ENCODE measurements around the gene FRMD8. TPM values are rescaled to one million over a fixed set of nuclear protein-coding genes. Genes with fewer than 3 reads are reported as not detected.

The FRMD8 gene
- total and polyA plus RNA-seq, 9 of the 15 experiments (the other 6 are each of a cell fraction or from before 2014, with no cell fraction given) = 4.5 to 54.5 (median 15.8) TPM

GRCh38 chr11:65362966-65363365 lies 23.5 kb upstream of the FRMD8 start (continued):
- no peak for TF ChIP-seq DEAF1 (CRISPR knock-in tag; IDR thresholded peaks at IDR 0.05)
- TF ChIP-seq KLF13 (tag; IDR thresholded peaks at IDR 0.05; ENCODE audit: borderline replicate concordance, low read depth) = no peak
- no peak for TF ChIP-seq ZFP1 (CRISPR knock-in tag; IDR thresholded peaks at IDR 0.05)
- no peak for TF ChIP-seq JUN (IDR thresholded peaks at IDR 0.05; ENCODE audit: borderline replicate concordance, low read depth, low read length)
- TF ChIP-seq JUN (CRISPR knock-in tag; IDR thresholded peaks at IDR 0.05; ENCODE audit: borderline replicate concordance) = no peak
- TF ChIP-seq NRF1 (conservative IDR thresholded peaks at IDR 0.05 in 1 of 2, IDR thresholded peaks at IDR 0.05 in 1 of 2) = 0 out of 4 replicates have a peak, but pooled peaks of 1 of the 2 experiments have one; percentile 5
- TF ChIP-seq ZNF644 (tag; IDR thresholded peaks at IDR 0.05; ENCODE audit: low read depth) = 0 out of 2 replicates have a peak, but pooled peaks have one; percentile 13
- no peak for TF ChIP-seq CCNT2 (IDR thresholded peaks at IDR 0.05; ENCODE audit: borderline replicate concordance, extremely low read depth, insufficient read length, low read depth, low read length)
- no peak for TF ChIP-seq NFIX (CRISPR knock-in tag; IDR thresholded peaks at IDR 0.05; ENCODE audit: low read depth)
- no peak for TF ChIP-seq RBM25 (IDR thresholded peaks at IDR 0.05; ENCODE audit: low read depth, low read length, severe bottlenecking)
- TF ChIP-seq ZNF507 (tag; conservative IDR thresholded peaks at IDR 0.05) = no peak
- TF ChIP-seq LCOR (CRISPR knock-in tag; IDR thresholded peaks at IDR 0.05) = 0 out of 2 replicates have a peak, but pooled peaks have one; percentile 22
- no peak for TF ChIP-seq ZNF232 (CRISPR knock-in tag; IDR thresholded peaks at IDR 0.05)
- TF ChIP-seq HLTF (IDR thresholded peaks at IDR 0.05) = 0 out of 2 replicates have a peak, but pooled peaks have one; percentile 5

All from K562 (cell line).